ENCODE data around the gene OLA1. TPM values are rescaled to one million over a fixed set of nuclear protein-coding genes. Genes with fewer than 3 reads are reported as not detected.

Gene OLA1
- polyA plus RNA-seq, 3 donors = 24.9 to 72.3 (median 71.9) TPM

DNA sequence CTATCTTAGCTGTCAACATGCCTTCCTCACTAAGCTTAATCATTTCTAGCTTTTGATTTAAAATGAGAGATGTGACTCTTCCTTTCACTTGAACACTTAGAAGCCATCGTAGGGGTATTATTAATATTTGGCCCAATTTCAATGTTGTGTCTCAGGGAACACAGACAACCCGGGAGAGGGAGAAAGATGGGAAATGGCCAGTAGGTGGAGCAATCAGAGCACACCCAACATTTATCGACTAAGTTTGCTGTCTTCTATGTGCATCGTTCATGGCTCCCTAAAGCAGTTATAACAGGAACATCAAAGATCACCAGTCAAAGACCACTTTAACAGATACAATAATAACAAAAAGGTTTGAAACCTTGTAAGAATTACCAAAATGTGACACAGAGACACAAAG is 110.2 kb downstream of the OLA1 start:
- Histone ChIP-seq H3K36me3 (replicated peaks in 1 of 2; ENCODE audit: control insufficient read depth in 1 of 2, insufficient read depth in 2 of 2, low read length in 2 of 2) (peaks cover 3 to 29% of the 10 kb centered on the region in 2 donors), H3K9me3 (replicated peaks in 1 of 2; ENCODE audit: control insufficient read depth in 1 of 2, insufficient read depth in 1 of 2, low read length in 2 of 2) (no peaks in the 10 kb centered on the region), H3K4me1 (ENCODE audit: control insufficient read depth in 1 of 2, insufficient read depth in 2 of 2, low read length in 2 of 2) (no peaks in the 10 kb centered on the region), H3K27me3 (ENCODE audit: control insufficient read depth in 2 of 2, insufficient read depth in 2 of 2, low read length in 2 of 2) (no peaks in the 10 kb centered on the region), H2AFZ (ENCODE audit: insufficient read depth, low read depth, low read length, poor library complexity, severe bottlenecking) (no peak overlapping the region), H3K27ac (ENCODE audit: low read depth in 1 of 2, low read length in 2 of 2) (no peak overlapping the region), H3K9ac (ENCODE audit: insufficient read depth, low read length, poor library complexity, severe bottlenecking) (no peak overlapping the region), H3K79me2 (ENCODE audit: insufficient read depth, low read length) (no peaks in the 10 kb centered on the region), H3K4me3 (replicated peaks in 1 of 3; ENCODE audit: low read depth in 2 of 3, low read length in 3 of 3) (no peak overlapping the region), H4K20me1 (ENCODE audit: insufficient read depth, low read length) (no peaks in the 10 kb centered on the region), H3K4me2 (replicated peaks; ENCODE audit: extremely low read depth, low read length, poor library complexity, severe bottlenecking) (no peak overlapping the region)
- peaks cover 0 to 2% (median 0%) of the 10 kb centered on the region in 7 donors for H3K9me3 Mint-ChIP-seq
- no peak for DNase-seq
- WGBS (ENCODE audit: insufficient coverage) = 80% methylated on average over 1 of the region's 4 CpGs
- TF ChIP-seq, protein P1, sequence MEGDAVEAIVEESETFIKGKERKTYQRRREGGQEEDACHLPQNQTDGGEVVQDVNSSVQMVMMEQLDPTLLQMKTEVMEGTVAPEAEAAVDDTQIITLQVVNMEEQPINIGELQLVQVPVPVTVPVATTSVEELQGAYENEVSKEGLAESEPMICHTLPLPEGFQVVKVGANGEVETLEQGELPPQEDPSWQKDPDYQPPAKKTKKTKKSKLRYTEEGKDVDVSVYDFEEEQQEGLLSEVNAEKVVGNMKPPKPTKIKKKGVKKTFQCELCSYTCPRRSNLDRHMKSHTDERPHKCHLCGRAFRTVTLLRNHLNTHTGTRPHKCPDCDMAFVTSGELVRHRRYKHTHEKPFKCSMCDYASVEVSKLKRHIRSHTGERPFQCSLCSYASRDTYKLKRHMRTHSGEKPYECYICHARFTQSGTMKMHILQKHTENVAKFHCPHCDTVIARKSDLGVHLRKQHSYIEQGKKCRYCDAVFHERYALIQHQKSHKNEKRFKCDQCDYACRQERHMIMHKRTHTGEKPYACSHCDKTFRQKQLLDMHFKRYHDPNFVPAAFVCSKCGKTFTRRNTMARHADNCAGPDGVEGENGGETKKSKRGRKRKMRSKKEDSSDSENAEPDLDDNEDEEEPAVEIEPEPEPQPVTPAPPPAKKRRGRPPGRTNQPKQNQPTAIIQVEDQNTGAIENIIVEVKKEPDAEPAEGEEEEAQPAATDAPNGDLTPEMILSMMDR (IDR thresholded peaks at IDR 0.05) = peak; percentile 33
- H3K4me3 Mint-ChIP-seq = no peak overlapping the region
- H3K36me3 Mint-ChIP-seq = peaks cover 32 to 51% of the 10 kb centered on the region in 2 donors
- intact Hi-C loops (cut with micrococcal nuclease) = no loop called here
- no peaks in the 10 kb centered on the region for H3K4me1 Mint-ChIP-seq
- H3K27me3 Mint-ChIP-seq (ENCODE audit: low read depth in 3 of 3) = no peaks in the 10 kb centered on the region
- H3K27ac Mint-ChIP-seq = no peak overlapping the region

DNA sequence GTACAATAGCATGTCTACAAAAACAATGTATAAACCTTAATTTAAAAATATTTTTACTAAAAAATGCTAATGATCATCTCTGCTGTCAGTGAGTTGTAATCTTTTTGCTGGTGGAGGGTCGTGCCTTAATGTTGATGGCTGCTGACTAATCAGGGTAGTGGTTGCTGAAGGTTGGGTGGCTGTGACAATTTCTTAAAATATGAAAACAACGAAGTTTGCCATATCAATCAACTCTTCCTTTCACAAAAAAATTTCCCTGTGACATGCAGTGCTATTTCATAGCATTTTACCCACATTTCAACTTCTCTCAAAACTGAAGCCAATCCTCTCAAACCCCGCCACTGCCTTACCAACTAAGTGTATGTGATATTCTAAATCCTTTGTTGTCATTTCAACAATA is 112.4 kb downstream of the OLA1 start:
- H3K9ac ChIP-seq (ENCODE audit: insufficient read depth, low read length, poor library complexity, severe bottlenecking) = no peak overlapping the region
- no peak overlapping the region for H2AFZ ChIP-seq (ENCODE audit: insufficient read depth, low read depth, low read length, poor library complexity, severe bottlenecking)
- H3K4me2 ChIP-seq (replicated peaks; ENCODE audit: extremely low read depth, low read length, poor library complexity, severe bottlenecking) = no peak overlapping the region
- no CpG with 5 or more reads among the region's 3 CpGs for WGBS (ENCODE audit: insufficient coverage)
- H4K20me1 ChIP-seq (ENCODE audit: insufficient read depth, low read length) = no peaks in the 10 kb centered on the region
- H3K27ac ChIP-seq (ENCODE audit: low read depth in 1 of 2, low read length in 2 of 2) = no peak overlapping the region
- H3K9me3 Mint-ChIP-seq = peaks cover 0 to 2% (median 0%) of the 10 kb centered on the region in 7 donors
- H3K27me3 Mint-ChIP-seq (ENCODE audit: low read depth in 3 of 3) = no peaks in the 10 kb centered on the region
- intact Hi-C loops (cut with micrococcal nuclease) = no loop called here
- DNase-seq = no peak
- peaks cover 3 to 29% of the 10 kb centered on the region in 2 donors for H3K36me3 ChIP-seq (replicated peaks in 1 of 2; ENCODE audit: control insufficient read depth in 1 of 2, insufficient read depth in 2 of 2, low read length in 2 of 2)
- no peaks in the 10 kb centered on the region for H3K4me1 Mint-ChIP-seq
- H3K4me3 Mint-ChIP-seq = no peak overlapping the region
- no peak overlapping the region for H3K4me3 ChIP-seq (replicated peaks in 1 of 3; ENCODE audit: low read depth in 2 of 3, low read length in 3 of 3)
- no peaks in the 10 kb centered on the region for H3K9me3 ChIP-seq (replicated peaks in 1 of 2; ENCODE audit: control insufficient read depth in 1 of 2, insufficient read depth in 1 of 2, low read length in 2 of 2)
- H3K79me2 ChIP-seq (ENCODE audit: insufficient read depth, low read length) = no peaks in the 10 kb centered on the region
- no peaks in the 10 kb centered on the region for H3K27me3 ChIP-seq (ENCODE audit: control insufficient read depth in 2 of 2, insufficient read depth in 2 of 2, low read length in 2 of 2)
- peaks cover 30 to 53% of the 10 kb centered on the region in 2 donors for H3K36me3 Mint-ChIP-seq
- TF ChIP-seq, protein P1 (IDR thresholded peaks at IDR 0.05) = no peak
- no peaks in the 10 kb centered on the region for H3K4me1 ChIP-seq (ENCODE audit: control insufficient read depth in 1 of 2, insufficient read depth in 2 of 2, low read length in 2 of 2)
- no peak overlapping the region for H3K27ac Mint-ChIP-seq
